Fibroblast of skin of back (primary cell): Measurements from ENCODE around the gene HPDL.

Source experiments
- DNase-seq: peaks from one replicate; pipeline ENCODE4 v3.0.0-alpha.2; 2013

HPDL gene

GRCh38 chr1:45325851-45326506 is 716 bp upstream of the HPDL start:
- DNase-seq = peak; percentile 9

- DNase-seq = no peak
Observed at GRCh38 chr1:45327644-45328515, 1.2 kb downstream of the HPDL start.

- no peak for DNase-seq
Observed at GRCh38 chr1:45328680-45329079, 2.0 kb downstream of the HPDL start.

- no peak for DNase-seq
Observed at GRCh38 chr1:45329445-45329844, 2.8 kb downstream of the HPDL start.

GRCh38 chr1:45331436-45332345 is 5.0 kb downstream of the HPDL start:
- no peak for DNase-seq

GRCh38 chr1:45332346-45332720 is 5.6 kb downstream of the HPDL start:
- DNase-seq = no peak

- no peak for DNase-seq
Observed at GRCh38 chr1:45334308-45335245, 7.9 kb downstream of the HPDL start.

GRCh38 chr1:45335855-45336324 is 9.2 kb downstream of the HPDL start:
- no peak for DNase-seq

GRCh38 chr1:45337630-45338325 is 11.1 kb downstream of the HPDL start:
- DNase-seq = peak; percentile 8

GRCh38 chr1:45339789-45340558 is 13.3 kb downstream of the HPDL start, which contains the start of the genes MUTYH and TOE1:
Gene MUTYH (minus strand): TSS chr1:45340440. CDS start chr1:45334505, 5,935 bp downstream.
Gene TOE1 (plus strand): TSS chr1:45340170. CDS start chr1:45340253, 83 bp downstream.
- peak; percentile 93 for DNase-seq

GRCh38 chr1:45340816-45341466 is 14.2 kb downstream of the HPDL start:
- peak; percentile 14 for DNase-seq

GRCh38 chr1:45344499-45344898 is 17.8 kb downstream of the HPDL start:
- no peak for DNase-seq

GRCh38 chr1:45345014-45345413 is 18.3 kb downstream of the HPDL start:
- DNase-seq = no peak

GRCh38 chr1:45346473-45346872 is 19.8 kb downstream of the HPDL start:
- no peak for DNase-seq

- peak; percentile 30 for DNase-seq
Observed at GRCh38 chr1:45348020-45348419, 21.3 kb downstream of the HPDL start.

- DNase-seq = no peak
Observed at GRCh38 chr1:45348609-45348965, 21.9 kb downstream of the HPDL start.

- no peak for DNase-seq
Observed at GRCh38 chr1:45348966-45349677, 22.4 kb downstream of the HPDL start.

GRCh38 chr1:45351508-45351907 is 24.8 kb downstream of the HPDL start:
- DNase-seq = no peak

GRCh38 chr1:45353685-45354084 is 27.0 kb downstream of the HPDL start:
- DNase-seq = no peak
